GM18502 (cell line): ENCODE measurements around the gene RAB33B.
A peak's percentile ranks its signal among the peaks of the same experiment; 100 is the strongest.
"Not testable (repeated sequence)": the region's sequence is repeated elsewhere in the genome, so short reads cannot be mapped to it uniquely, and the experiment has no call there.

Experiments used
- ATAC-seq: cut with Tn5 transposase; IDR thresholded peaks from one replicate; pipeline ENCODE4 v1.9.1; 2021; ENCODE audit warnings: mild to moderate bottlenecking; ENCODE audit not compliant: unreplicated experiment, poor library complexity

RAB33B gene

GRCh38 chr4:139454111-139455045, at the start of gene RAB33B:
Gene RAB33B, plus strand, starts transcription at chr4:139454121. Its CDS starts 75 bp downstream, at chr4:139454196.
- peak; percentile 7 for ATAC-seq

GRCh38 chr4:139410312-139410711, 43.6 kb upstream of the RAB33B start:
- ATAC-seq, result no peak

DNA sequence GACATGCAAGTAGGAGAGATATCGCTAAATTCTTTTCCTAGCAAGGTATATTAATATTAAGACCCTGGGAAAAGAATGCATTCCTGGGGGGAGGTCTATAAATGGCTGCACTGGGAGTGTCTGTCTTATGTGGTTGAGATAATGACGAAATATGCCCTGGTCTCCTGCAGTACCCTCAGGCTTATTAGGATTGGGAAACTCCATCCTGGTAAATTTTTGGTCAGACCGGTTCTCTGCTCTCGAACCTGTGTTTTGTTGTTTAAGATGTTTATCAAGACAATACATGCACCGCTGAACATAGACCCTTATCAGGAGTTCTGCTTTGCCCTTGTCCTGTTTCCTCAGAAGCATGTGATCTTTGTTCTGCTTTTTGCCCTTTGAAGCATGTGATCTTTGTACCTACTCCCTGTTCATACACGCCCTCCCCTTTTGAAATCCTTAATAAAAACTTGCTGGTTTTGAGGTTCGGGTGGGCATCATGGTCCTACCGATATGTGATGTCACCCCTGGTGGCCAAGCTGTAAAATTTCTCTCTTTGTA, 39.2 kb upstream of the RAB33B start:
- not testable (repeated sequence) for ATAC-seq

DNA sequence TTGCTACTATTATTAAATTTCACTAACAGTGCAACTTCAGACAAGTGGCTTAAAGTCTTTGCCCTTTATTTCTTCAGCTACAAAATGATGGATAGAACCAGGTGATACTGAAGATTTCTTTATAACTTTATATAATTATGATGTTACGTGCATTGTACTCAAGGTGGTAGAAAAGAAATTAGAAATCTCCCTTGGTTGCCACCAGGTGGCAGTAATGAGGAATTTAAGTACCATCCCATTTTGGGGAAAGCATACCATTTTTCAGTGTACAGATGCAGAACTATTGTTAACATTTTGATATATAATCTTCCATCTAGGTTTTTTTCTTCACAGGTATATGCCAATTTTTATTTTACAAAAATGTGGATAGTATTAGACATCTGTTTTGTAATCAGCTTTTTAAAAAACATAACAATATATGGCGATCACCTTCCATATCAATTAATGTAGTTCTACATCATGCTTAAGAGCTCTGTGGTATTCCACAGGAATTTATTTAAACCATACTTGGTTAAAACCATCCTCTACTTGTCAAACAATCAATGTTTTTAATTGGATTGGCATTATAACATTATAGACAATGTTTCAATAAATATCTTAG, 37.7 kb upstream of the RAB33B start:
- no peak for ATAC-seq

- peak; percentile 85 for ATAC-seq
These were observed 34.5 kb upstream of the RAB33B start for GRCh38 chr4:139419388-139419914.

DNA sequence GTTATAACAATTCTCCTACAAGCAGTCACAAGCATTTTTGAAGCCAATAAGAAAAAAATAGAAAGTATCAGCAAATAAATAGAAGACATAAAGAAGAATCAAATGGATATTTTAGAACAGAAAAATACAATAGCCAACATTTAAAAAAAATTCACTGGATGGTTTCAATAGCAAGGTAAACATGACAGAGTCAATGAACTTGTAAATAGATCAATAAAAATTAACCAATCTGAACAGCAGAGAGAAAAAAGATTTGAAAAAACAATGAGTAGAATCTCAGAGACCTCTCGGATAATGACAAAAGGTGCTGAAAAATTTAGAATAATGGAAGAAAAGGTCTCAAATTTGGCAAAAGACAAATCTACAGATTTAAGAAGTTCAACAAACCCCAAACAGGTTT, 33.3 kb upstream of the RAB33B start:
- ATAC-seq, result no peak

DNA sequence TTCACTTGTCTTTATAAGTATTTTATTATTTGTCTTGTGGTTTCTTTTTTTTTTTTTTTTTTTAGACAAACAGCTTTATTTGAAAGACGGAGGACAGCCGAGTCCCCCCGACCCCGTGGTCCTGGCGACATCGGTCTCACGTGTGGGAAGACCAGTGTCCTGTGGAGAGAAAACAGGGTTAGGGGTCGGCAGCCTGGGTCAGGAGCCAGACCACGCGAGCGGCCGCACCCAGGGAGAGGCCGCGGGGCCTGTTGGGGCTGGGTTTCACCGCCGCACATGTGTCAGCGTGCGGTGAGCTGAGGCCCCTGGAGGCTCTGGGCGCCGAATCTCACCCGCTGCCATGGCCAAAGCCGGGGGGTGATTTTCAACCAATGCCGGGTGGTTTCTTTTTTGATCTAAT, 17.8 kb upstream of the RAB33B start:
- ATAC-seq, result no peak

GRCh38 chr4:139438141-139438540, 15.8 kb upstream of the RAB33B start:
- no peak for ATAC-seq

DNA sequence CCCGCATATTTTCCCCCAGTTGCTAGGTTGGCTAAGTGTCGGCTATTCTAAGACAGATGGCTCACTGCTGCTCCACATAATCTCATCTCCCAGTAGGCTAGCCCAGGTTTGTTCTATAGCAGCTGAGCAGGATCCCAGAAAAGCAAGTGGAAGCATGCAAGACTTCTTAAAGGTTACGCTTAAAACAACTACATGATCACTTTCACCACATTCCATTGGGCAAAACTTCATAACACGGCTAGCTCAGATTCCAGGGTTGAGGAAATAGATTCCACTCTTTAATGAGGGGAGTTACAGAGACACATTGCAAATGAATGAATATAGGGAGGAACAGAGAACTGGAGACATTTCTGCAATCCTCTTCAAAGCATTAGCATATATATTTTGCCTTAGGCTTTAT, 12.9 kb upstream of the RAB33B start:
- no peak for ATAC-seq

DNA sequence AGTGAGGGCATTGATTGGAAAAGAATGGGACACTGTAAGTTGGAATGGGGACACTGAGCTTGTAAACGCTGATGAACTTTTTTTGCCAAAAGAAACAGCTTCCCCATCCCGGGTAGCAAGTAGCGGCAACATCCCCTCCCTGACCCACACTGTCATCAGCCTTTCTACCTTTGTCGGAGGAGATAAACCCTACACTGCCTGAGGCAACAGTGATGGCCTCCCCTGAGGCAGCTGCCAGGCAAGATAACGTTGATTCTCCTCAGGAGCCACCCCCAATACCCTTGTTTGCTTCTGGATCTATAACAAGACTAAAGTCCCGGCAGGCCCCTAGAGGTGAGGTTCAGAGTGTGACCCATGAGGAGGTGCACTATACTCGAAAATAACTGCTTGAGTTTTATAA, 10.3 kb upstream of the RAB33B start:
- ATAC-seq, result no peak

- ATAC-seq, result not testable (repeated sequence)
These were observed 9.0 kb upstream of the RAB33B start for GRCh38 chr4:139444881-139445280.

DNA sequence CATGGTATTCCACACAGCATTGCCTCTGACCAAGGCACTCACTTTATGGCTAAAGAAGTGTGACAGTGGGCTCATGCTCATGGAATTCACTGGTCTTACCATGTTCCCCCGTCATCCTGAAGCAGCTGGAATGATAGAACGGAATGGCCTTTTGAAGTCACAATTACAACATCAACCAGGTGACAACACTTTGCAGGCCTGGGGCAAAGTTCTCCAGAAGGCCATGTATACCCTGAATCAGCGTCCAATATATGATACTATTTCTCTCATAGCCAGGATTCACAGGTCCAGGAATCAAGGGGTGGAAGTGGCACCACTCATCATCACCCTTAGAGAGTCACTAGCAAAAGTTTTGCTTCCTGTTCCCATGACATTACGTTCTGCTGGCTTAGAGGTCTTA, 6.8 kb upstream of the RAB33B start:
- not testable (repeated sequence) for ATAC-seq

- ATAC-seq, result no peak
These were observed 3.3 kb upstream of the RAB33B start for GRCh38 chr4:139450586-139450985.

- no peak for ATAC-seq
These were observed 1.9 kb upstream of the RAB33B start for GRCh38 chr4:139451997-139452396.

GRCh38 chr4:139453041-139453370, 915 bp upstream of the RAB33B start:
- peak; percentile 57 for ATAC-seq

DNA sequence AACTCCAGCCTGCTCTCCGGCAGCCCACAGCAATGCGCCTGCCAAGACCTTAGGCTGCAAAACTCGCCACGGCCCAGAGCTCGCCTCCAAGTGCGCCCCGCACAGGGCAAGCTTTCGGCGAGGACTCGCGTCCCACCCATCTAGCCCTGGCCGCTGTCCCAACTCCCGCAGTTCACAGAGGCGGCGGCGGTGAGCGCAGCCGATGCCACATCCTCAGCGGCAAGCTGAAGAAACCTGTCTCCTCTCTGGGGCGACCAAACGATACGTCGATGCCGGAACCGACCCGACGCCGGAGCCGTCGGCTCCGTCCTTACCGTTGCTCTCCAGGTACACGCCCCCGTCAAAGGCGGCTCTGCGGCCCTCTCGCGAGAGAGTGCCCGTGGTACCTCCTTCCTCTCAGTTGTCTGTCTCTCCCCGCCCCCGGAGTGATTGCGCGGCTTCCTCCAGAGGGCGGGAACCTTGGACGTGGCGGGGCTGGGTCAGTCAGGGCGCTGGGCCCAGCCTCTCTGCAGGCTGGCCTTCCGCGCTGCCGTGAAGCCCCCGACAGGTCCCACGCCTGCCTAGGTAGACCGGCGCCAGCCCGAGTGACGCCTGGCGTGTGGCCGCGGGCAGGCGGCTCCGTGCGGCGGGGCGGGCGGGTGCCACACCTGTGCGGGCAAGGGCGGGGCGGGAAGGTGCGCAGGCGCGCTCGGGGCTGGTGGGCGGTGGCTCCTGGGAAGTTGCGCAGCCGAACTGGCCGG, 380 bp upstream of the RAB33B start:
- ATAC-seq, result peak; percentile 89

- ATAC-seq, result no peak
These were observed 1.2 kb downstream of the RAB33B start for GRCh38 chr4:139455126-139455538.

GRCh38 chr4:139457318-139457717, 3.4 kb downstream of the RAB33B start:
- no peak for ATAC-seq

DNA sequence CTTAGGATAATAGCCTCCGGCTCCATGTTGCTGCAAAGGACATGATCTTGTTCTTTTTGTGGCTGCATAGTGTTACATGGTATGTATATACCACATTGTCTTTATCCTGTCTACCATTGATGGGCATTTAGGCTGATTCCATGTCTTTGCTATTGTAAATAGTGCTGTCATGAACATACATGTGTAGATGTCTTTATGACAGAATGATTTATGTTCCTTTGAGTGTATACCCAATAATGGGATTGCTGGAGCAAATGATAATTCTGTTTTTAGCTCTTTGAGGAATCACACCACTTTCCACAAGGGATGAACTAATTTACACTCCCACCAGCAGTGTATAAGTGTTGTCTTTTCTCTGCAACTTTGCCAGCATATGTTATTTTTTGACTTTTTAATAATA, 4.6 kb downstream of the RAB33B start:
- no peak for ATAC-seq

- no peak for ATAC-seq
These were observed 5.1 kb downstream of the RAB33B start for GRCh38 chr4:139458999-139459398.

GRCh38 chr4:139460565-139460964, 6.6 kb downstream of the RAB33B start:
- no peak for ATAC-seq
